Activated naive CD4-positive, alpha-beta T cell treated with Interleukin-2 at 50 U/mL for 16 hours (primary cell): ENCODE results near the gene GMEB2.
"Not testable (repeated sequence)": the region's sequence is repeated elsewhere in the genome, so short reads cannot be mapped to it uniquely, and the experiment has no call there.

Experiments
- DNase-seq: peaks from one replicate; pipeline ENCODE4 v3.0.0-alpha.2; 2020

Gene GMEB2

GRCh38 chr20:63626424-63627128 is at the start of gene GMEB2:
Gene GMEB2 (minus strand): TSS chr20:63627101. CDS start chr20:63619397, 7,704 bp downstream.
- peak; percentile 75 for DNase-seq

- no peak for DNase-seq
Measured at GRCh38 chr20:63675681-63676368, 48.9 kb upstream of the GMEB2 start.

GRCh38 chr20:63673951-63674350 is 47.0 kb upstream of the GMEB2 start:
- no peak for DNase-seq

GRCh38 chr20:63672666-63673065 is 45.8 kb upstream of the GMEB2 start:
- no peak for DNase-seq

GRCh38 chr20:63671695-63672094 is 44.8 kb upstream of the GMEB2 start:
- not testable (repeated sequence) for DNase-seq

- DNase-seq: no peak
Measured at GRCh38 chr20:63668351-63668750, 41.5 kb upstream of the GMEB2 start.

GRCh38 chr20:63667858-63668257 is 41.0 kb upstream of the GMEB2 start:
- DNase-seq: no peak

GRCh38 chr20:63665708-63666107 is 38.8 kb upstream of the GMEB2 start:
- DNase-seq: no peak

GRCh38 chr20:63664861-63665594 is 38.1 kb upstream of the GMEB2 start:
- no peak for DNase-seq

GRCh38 chr20:63664143-63664851 is 37.4 kb upstream of the GMEB2 start:
- DNase-seq: no peak

GRCh38 chr20:63663332-63664066 is 36.6 kb upstream of the GMEB2 start:
- no peak for DNase-seq

- DNase-seq: no peak
Measured at GRCh38 chr20:63662813-63663189, 35.9 kb upstream of the GMEB2 start.

- no peak for DNase-seq
Measured at GRCh38 chr20:63661959-63662812, 35.3 kb upstream of the GMEB2 start.

- DNase-seq: no peak
Measured at GRCh38 chr20:63661108-63661507, 34.2 kb upstream of the GMEB2 start.

- DNase-seq: no peak
Measured at GRCh38 chr20:63660622-63661021, 33.7 kb upstream of the GMEB2 start.

- DNase-seq: not testable (repeated sequence)
Measured at GRCh38 chr20:63660174-63660573, 33.3 kb upstream of the GMEB2 start.

GRCh38 chr20:63659370-63659769 is 32.5 kb upstream of the GMEB2 start:
- no peak for DNase-seq

- no peak for DNase-seq
Measured at GRCh38 chr20:63658749-63659187, 31.9 kb upstream of the GMEB2 start.

- DNase-seq: peak; percentile 91
Measured at GRCh38 chr20:63657937-63658748, 31.2 kb upstream of the GMEB2 start, which contains the start of gene RTEL1. Gene RTEL1 (plus strand): TSS chr20:63658312. CDS start chr20:63659403, 1,091 bp downstream.

- DNase-seq: no peak
Measured at GRCh38 chr20:63657260-63657936, 30.5 kb upstream of the GMEB2 start.
